ENCODE measurements around the gene DYRK1B.
"Not testable (repeated sequence)": the region's sequence is repeated elsewhere in the genome, so short reads cannot be mapped to it uniquely, and the experiment has no call there.

DYRK1B gene

GRCh38 chr19:39833464-39834286 is at the start of gene DYRK1B:
TSS of gene DYRK1B (minus strand) at chr19:39834162. CDS start at chr19:39831867, 2,295 bp downstream.
- DNase-seq (ENCODE audit: low spot score) = peak; percentile 92

GRCh38 chr19:39882645-39883044 is 48.7 kb upstream of the DYRK1B start:
- DNase-seq (ENCODE audit: low spot score) = not testable (repeated sequence)

- not testable (repeated sequence) for DNase-seq (ENCODE audit: low spot score)
These were observed 47.6 kb upstream of the DYRK1B start for GRCh38 chr19:39881495-39882110.

- DNase-seq (ENCODE audit: low spot score) = not testable (repeated sequence)
These were observed 46.3 kb upstream of the DYRK1B start for GRCh38 chr19:39880241-39880640.

GRCh38 chr19:39879796-39880195 is 45.8 kb upstream of the DYRK1B start:
- not testable (repeated sequence) for DNase-seq (ENCODE audit: low spot score)

GRCh38 chr19:39878866-39879265 is 44.9 kb upstream of the DYRK1B start:
- DNase-seq (ENCODE audit: low spot score) = not testable (repeated sequence)

- no peak for DNase-seq (ENCODE audit: low spot score)
These were observed 44.4 kb upstream of the DYRK1B start for GRCh38 chr19:39878398-39878797.

GRCh38 chr19:39877982-39878381 is 44.0 kb upstream of the DYRK1B start:
- not testable (repeated sequence) for DNase-seq (ENCODE audit: low spot score)

- DNase-seq (ENCODE audit: low spot score) = not testable (repeated sequence)
These were observed 43.5 kb upstream of the DYRK1B start for GRCh38 chr19:39877488-39877887.

GRCh38 chr19:39876486-39876885 is 42.5 kb upstream of the DYRK1B start:
- not testable (repeated sequence) for DNase-seq (ENCODE audit: low spot score)

- DNase-seq (ENCODE audit: low spot score) = not testable (repeated sequence)
These were observed 41.5 kb upstream of the DYRK1B start for GRCh38 chr19:39875401-39875864.

- no peak for DNase-seq (ENCODE audit: low spot score)
These were observed 40.4 kb upstream of the DYRK1B start for GRCh38 chr19:39874404-39874803.

- no peak for DNase-seq (ENCODE audit: low spot score)
These were observed 39.4 kb upstream of the DYRK1B start for GRCh38 chr19:39873385-39873784.

- DNase-seq (ENCODE audit: low spot score) = no peak
These were observed 38.2 kb upstream of the DYRK1B start for GRCh38 chr19:39871886-39872866.

GRCh38 chr19:39871362-39871761 is 37.4 kb upstream of the DYRK1B start:
- no peak for DNase-seq (ENCODE audit: low spot score)

GRCh38 chr19:39870171-39870971 is 36.4 kb upstream of the DYRK1B start:
- DNase-seq (ENCODE audit: low spot score) = no peak

- DNase-seq (ENCODE audit: low spot score) = no peak
These were observed 34.0 kb upstream of the DYRK1B start for GRCh38 chr19:39867952-39868351.

GRCh38 chr19:39867133-39867532 is 33.2 kb upstream of the DYRK1B start:
- no peak for DNase-seq (ENCODE audit: low spot score)

- no peak for DNase-seq (ENCODE audit: low spot score)
These were observed 32.0 kb upstream of the DYRK1B start for GRCh38 chr19:39865953-39866352.

- no peak for DNase-seq (ENCODE audit: low spot score)
These were observed 31.2 kb upstream of the DYRK1B start for GRCh38 chr19:39865186-39865585.

- DNase-seq (ENCODE audit: low spot score) = no peak
These were observed 30.2 kb upstream of the DYRK1B start for GRCh38 chr19:39864118-39864517.
